DOHH2 (cell line): ENCODE measurements around the gene BGN.

ENCODE experiments used
- EZH2phosphoT487 ChIP-seq: fragments of 200-600 bp; sonication (generic); IDR thresholded peaks from 2 replicates; pipeline ENCODE4 v1.6.1; 2017; ENCODE audit warnings: borderline replicate concordance, mild to moderate bottlenecking, antibody characterized with exemption, low read length, moderate library complexity, mixed read lengths
- TF ChIP-seq, protein P1 (sequence below): fragments of 200-600 bp; sonication (generic); IDR thresholded peaks from one replicate; pipeline ENCODE4 v1.5.1; 2014; ENCODE audit warnings: antibody characterized with exemption, mild to moderate bottlenecking, low read depth, low read length; ENCODE audit not compliant: poor library complexity, severe bottlenecking

DNA sequence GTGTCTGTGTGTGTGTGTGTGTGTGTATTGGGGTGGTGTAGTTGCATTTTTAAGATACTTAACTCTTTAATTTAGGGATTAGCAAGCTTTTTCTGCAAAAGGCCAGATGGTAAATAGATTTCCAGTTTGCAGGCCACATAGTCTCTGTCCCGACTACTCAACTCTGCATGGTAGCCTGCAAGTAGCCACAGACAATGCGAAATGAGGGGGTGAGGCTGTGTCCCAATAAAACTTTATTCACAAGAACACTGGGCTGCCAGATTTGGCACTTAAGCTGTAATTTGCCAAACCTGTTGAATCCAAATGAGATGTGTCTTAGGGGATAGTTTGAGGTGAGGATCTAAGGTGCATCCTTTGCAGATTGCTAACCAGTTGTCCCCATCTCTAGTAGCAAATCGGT, 29.5 kb downstream of the BGN start:
- TF ChIP-seq, protein P1, sequence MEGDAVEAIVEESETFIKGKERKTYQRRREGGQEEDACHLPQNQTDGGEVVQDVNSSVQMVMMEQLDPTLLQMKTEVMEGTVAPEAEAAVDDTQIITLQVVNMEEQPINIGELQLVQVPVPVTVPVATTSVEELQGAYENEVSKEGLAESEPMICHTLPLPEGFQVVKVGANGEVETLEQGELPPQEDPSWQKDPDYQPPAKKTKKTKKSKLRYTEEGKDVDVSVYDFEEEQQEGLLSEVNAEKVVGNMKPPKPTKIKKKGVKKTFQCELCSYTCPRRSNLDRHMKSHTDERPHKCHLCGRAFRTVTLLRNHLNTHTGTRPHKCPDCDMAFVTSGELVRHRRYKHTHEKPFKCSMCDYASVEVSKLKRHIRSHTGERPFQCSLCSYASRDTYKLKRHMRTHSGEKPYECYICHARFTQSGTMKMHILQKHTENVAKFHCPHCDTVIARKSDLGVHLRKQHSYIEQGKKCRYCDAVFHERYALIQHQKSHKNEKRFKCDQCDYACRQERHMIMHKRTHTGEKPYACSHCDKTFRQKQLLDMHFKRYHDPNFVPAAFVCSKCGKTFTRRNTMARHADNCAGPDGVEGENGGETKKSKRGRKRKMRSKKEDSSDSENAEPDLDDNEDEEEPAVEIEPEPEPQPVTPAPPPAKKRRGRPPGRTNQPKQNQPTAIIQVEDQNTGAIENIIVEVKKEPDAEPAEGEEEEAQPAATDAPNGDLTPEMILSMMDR, result no peak
- TF ChIP-seq EZH2phosphoT487, result no peak
